Fibroblast of peridontal ligament (primary cell): Measurements from ENCODE around the gene SLC13A3.
"Not testable (repeated sequence)": the region's sequence is repeated elsewhere in the genome, so short reads cannot be mapped to it uniquely, and the experiment has no call there.

Experiments
- DNase-seq: peaks from one replicate; pipeline ENCODE4 v3.0.0-alpha.2; 2010; ENCODE audit errors: extremely low read depth

The SLC13A3 gene

GRCh38 chr20:46681032-46681854, 30.0 kb upstream of the SLC13A3 start:
- DNase-seq = peak; percentile 68

GRCh38 chr20:46680684-46681031, 29.4 kb upstream of the SLC13A3 start:
- DNase-seq = no peak

GRCh38 chr20:46678516-46678915, 27.3 kb upstream of the SLC13A3 start:
- DNase-seq = no peak

- no peak for DNase-seq
Measured at GRCh38 chr20:46677608-46678007, 26.3 kb upstream of the SLC13A3 start.

- DNase-seq = not testable (repeated sequence)
Measured at GRCh38 chr20:46676649-46677316, 25.5 kb upstream of the SLC13A3 start.

GRCh38 chr20:46674253-46675083, 23.2 kb upstream of the SLC13A3 start:
- DNase-seq = no peak

- no peak for DNase-seq
Measured at GRCh38 chr20:46673394-46674252, 22.4 kb upstream of the SLC13A3 start.

- DNase-seq = no peak
Measured at GRCh38 chr20:46672543-46673148, 21.4 kb upstream of the SLC13A3 start.

GRCh38 chr20:46671866-46672542, 20.7 kb upstream of the SLC13A3 start:
- no peak for DNase-seq

GRCh38 chr20:46670585-46671584, 19.6 kb upstream of the SLC13A3 start:
- DNase-seq = no peak

- no peak for DNase-seq
Measured at GRCh38 chr20:46670228-46670584, 18.9 kb upstream of the SLC13A3 start.

GRCh38 chr20:46666818-46667515, 15.7 kb upstream of the SLC13A3 start:
- DNase-seq = no peak

- DNase-seq = no peak
Measured at GRCh38 chr20:46666306-46666705, 15.0 kb upstream of the SLC13A3 start.

GRCh38 chr20:46665602-46666001, 14.3 kb upstream of the SLC13A3 start:
- no peak for DNase-seq

- no peak for DNase-seq
Measured at GRCh38 chr20:46663531-46663930, 12.3 kb upstream of the SLC13A3 start.

- no peak for DNase-seq
Measured at GRCh38 chr20:46661659-46662058, 10.4 kb upstream of the SLC13A3 start.

GRCh38 chr20:46660487-46660886, 9.2 kb upstream of the SLC13A3 start:
- no peak for DNase-seq

- no peak for DNase-seq
Measured at GRCh38 chr20:46657618-46658017, 6.4 kb upstream of the SLC13A3 start.

GRCh38 chr20:46657137-46657536, 5.9 kb upstream of the SLC13A3 start:
- no peak for DNase-seq
